ENCODE data around the gene SOX15. TPM values are rescaled to one million over a fixed set of nuclear protein-coding genes. Genes with fewer than 3 reads are reported as not detected.
"Not testable (repeated sequence)": the region's sequence is repeated elsewhere in the genome, so short reads cannot be mapped to it uniquely, and the experiment has no call there.

SOX15 gene
- total and polyA plus RNA-seq, 12 donors: 0.29 to 2.4 (median 0.94) TPM; not detected in 2

GRCh38 chr17:7610641-7611040 is 20.7 kb upstream of the SOX15 start:
- peaks cover 0 to 15% of the 10 kb centered on the region in 2 donors for H3K36me3 ChIP-seq (replicated peaks in 1 of 2)
- peak overlapping the region in 1 of 5 donors; percentile 70 for H3K27ac ChIP-seq
- intact Hi-C loops (cut with DNase I): no loop called here
- TF ChIP-seq CTCF (IDR thresholded peaks at IDR 0.05) (no peak), POLR2A (IDR thresholded peaks at IDR 0.05) (no peak)
- no peak for DNase-seq
- WGBS, 4 donors: 96 to 100% (median 97%) methylated on average over 2 of the region's 2 CpGs
- H3K4me3 ChIP-seq: no peak overlapping the region
- H3K4me1 ChIP-seq (replicated peaks in 1 of 2): peaks cover 30 to 51% of the 10 kb centered on the region in 2 donors
- no peaks in the 10 kb centered on the region for H3K27me3 ChIP-seq
- no peaks in the 10 kb centered on the region for H3K9me3 ChIP-seq (replicated peaks in 1 of 3)

- intact Hi-C loops (cut with DNase I): no loop called here
- Histone ChIP-seq H3K4me3 (no peak overlapping the region), H3K36me3 (replicated peaks in 1 of 2) (peaks cover 0 to 56% of the 10 kb centered on the region in 2 donors), H3K4me1 (replicated peaks in 1 of 2) (peaks cover 3 to 24% of the 10 kb centered on the region in 2 donors), H3K27ac (no peak overlapping the region), H3K9me3 (replicated peaks in 1 of 3) (no peaks in the 10 kb centered on the region), H3K27me3 (no peaks in the 10 kb centered on the region)
- no peak for DNase-seq
- WGBS, 4 donors: 85 to 95% (median 90%) methylated on average over 4 of the region's 4 CpGs
- no peak for TF ChIP-seq CTCF (IDR thresholded peaks at IDR 0.05)
- TF ChIP-seq POLR2A (IDR thresholded peaks at IDR 0.05): no peak
Observed at GRCh38 chr17:7606280-7606679, 16.4 kb upstream of the SOX15 start.

- H3K27ac ChIP-seq; H3K4me3 ChIP-seq; DNase-seq; intact Hi-C loops (cut with DNase I); H3K27me3 ChIP-seq; H3K9me3 ChIP-seq (replicated peaks in 1 of 3); H3K4me1 ChIP-seq (replicated peaks in 1 of 2): not testable (repeated sequence)
- 51 to 83% (median 72%) methylated on average over 5 of the region's 5 CpGs for WGBS, 4 donors
- peaks cover 0 to 97% of the 10 kb centered on the region in 2 donors for H3K36me3 ChIP-seq (replicated peaks in 1 of 2)
Observed at GRCh38 chr17:7597561-7597960, 7.7 kb upstream of the SOX15 start.

GRCh38 chr17:7593296-7593695 is 3.4 kb upstream of the SOX15 start:
- Histone ChIP-seq H3K36me3 (replicated peaks in 1 of 2) (peaks cover 0 to 75% of the 10 kb centered on the region in 2 donors), H3K9me3 (replicated peaks in 1 of 3) (no peaks in the 10 kb centered on the region), H3K27ac (no peak overlapping the region), H3K4me1 (replicated peaks in 1 of 2) (peaks cover 0 to 10% of the 10 kb centered on the region in 2 donors), H3K27me3 (no peaks in the 10 kb centered on the region), H3K4me3 (no peak overlapping the region)
- intact Hi-C loops (cut with DNase I): no loop called here
- no peak for DNase-seq
- no peak for TF ChIP-seq CTCF (IDR thresholded peaks at IDR 0.05)
- no peak for TF ChIP-seq POLR2A (IDR thresholded peaks at IDR 0.05)
- 83 to 91% (median 86%) methylated on average over 12 of the region's 12 CpGs for WGBS, 4 donors

GRCh38 chr17:7592422-7593021 is 2.6 kb upstream of the SOX15 start:
- intact Hi-C loops (cut with DNase I): no loop called here

More at GRCh38 chr17:7592422-7593021, 2.6 kb upstream of the SOX15 start:
- H3K4me1 ChIP-seq (replicated peaks in 1 of 2): peaks cover 0 to 10% of the 10 kb centered on the region in 2 donors
- H3K4me3 ChIP-seq: no peak overlapping the region
- H3K36me3 ChIP-seq (replicated peaks in 1 of 2): peaks cover 0 to 78% of the 10 kb centered on the region in 2 donors
- WGBS, 4 donors: 91 to 92% (median 91%) methylated on average over 22 to 23 of the region's 23 CpGs
- H3K27ac ChIP-seq: no peak overlapping the region
- DNase-seq: no peak
- H3K9me3 ChIP-seq (replicated peaks in 1 of 3): no peaks in the 10 kb centered on the region
- no peak for TF ChIP-seq CTCF (IDR thresholded peaks at IDR 0.05)
- no peak for TF ChIP-seq POLR2A (IDR thresholded peaks at IDR 0.05)
- no peaks in the 10 kb centered on the region for H3K27me3 ChIP-seq
